ENCODE data around the gene GALNT16. TPM values are rescaled to one million over a fixed set of nuclear protein-coding genes. Genes with fewer than 3 reads are reported as not detected.

The GALNT16 gene
- total RNA-seq, 1 experiment from 2014 or later, result 0.33 TPM

- H3K36me3 ChIP-seq (ENCODE audit: low read depth, low read length), result peaks cover 18% of the 10 kb centered on the region; the same call in 1 of the 2 replicates
These were observed 21.1 kb upstream of the GALNT16 start for GRCh38 chr14:69238883-69239282.

GRCh38 chr14:69240527-69241173 lies 19.3 kb upstream of the GALNT16 start:
- H3K36me3 ChIP-seq (ENCODE audit: low read depth, low read length), result peaks cover 14% of the 10 kb centered on the region; the same call in 1 of the 2 replicates
- no peaks in the 10 kb centered on the region for H4K20me1 ChIP-seq (ENCODE audit: low read length)
- ChIA-PET POLR2A (ENCODE audit: unreplicated experiment) (no interaction called here), CTCF (no interaction called here)
- H3K9ac ChIP-seq (ENCODE audit: low read length), result no peak overlapping the region
- no peaks in the 10 kb centered on the region for H3K9me2 ChIP-seq (replicated peaks; ENCODE audit: low read length)
- DNase-seq (no peak), ATAC-seq (no peak)
- no peak for TF ChIP-seq CTCF (conservative IDR thresholded peaks at IDR 0.05; ENCODE audit: low read depth, low read length)
- TF ChIP-seq EZH2 (IDR thresholded peaks at IDR 0.05; ENCODE audit: low read length, unreplicated experiment), result no peak
- no peak for TF ChIP-seq EZH2phosphoT487 (IDR thresholded peaks at IDR 0.05; ENCODE audit: borderline replicate concordance, low read length)
- no peaks in the 10 kb centered on the region for H3F3A ChIP-seq (ENCODE audit: low read length, unreplicated experiment)
- H3K79me2 ChIP-seq (ENCODE audit: low read length), result no peaks in the 10 kb centered on the region
- H3K4me1 ChIP-seq (ENCODE audit: insufficient read depth, low read length), result no peaks in the 10 kb centered on the region
- no peak overlapping the region for H3K27ac ChIP-seq (ENCODE audit: low read length)
- H3K4me2 ChIP-seq (ENCODE audit: low read length), result no peak overlapping the region
- intact Hi-C loops (cut with micrococcal nuclease), result loop anchor here (5.0 kb wide), 1 partner anchor 237 kb away; no protein-coding TSS in a partner anchor
- H2AFZ ChIP-seq (ENCODE audit: low read length), result no peak overlapping the region
- no peak overlapping the region for H3K4me3 ChIP-seq (ENCODE audit: low read length)
- H3K9me3 ChIP-seq (ENCODE audit: low read length), result no peaks in the 10 kb centered on the region
- H3K27me3 ChIP-seq (ENCODE audit: low read length), result no peaks in the 10 kb centered on the region
- no TSS peak for BruUV-seq (replicated peaks)

More at GRCh38 chr14:69238883-69239282, 21.1 kb upstream of the GALNT16 start:
- ChIA-PET POLR2A (ENCODE audit: unreplicated experiment) (no interaction called here), CTCF (no interaction called here)
- TF ChIP-seq EZH2 (IDR thresholded peaks at IDR 0.05; ENCODE audit: low read length, unreplicated experiment) (no peak), CTCF (conservative IDR thresholded peaks at IDR 0.05; ENCODE audit: low read depth, low read length) (no peak), EZH2phosphoT487 (IDR thresholded peaks at IDR 0.05; ENCODE audit: borderline replicate concordance, low read length) (no peak)
- Histone ChIP-seq H3K4me3 (ENCODE audit: low read length) (no peak overlapping the region), H3K27me3 (ENCODE audit: low read length) (no peaks in the 10 kb centered on the region), H3K79me2 (ENCODE audit: low read length) (no peaks in the 10 kb centered on the region), H3K27ac (ENCODE audit: low read length) (no peak overlapping the region), H3K9me2 (replicated peaks; ENCODE audit: low read length) (no peaks in the 10 kb centered on the region), H2AFZ (ENCODE audit: low read length) (no peak overlapping the region), H3K4me2 (ENCODE audit: low read length) (no peak overlapping the region), H3K9ac (ENCODE audit: low read length) (no peak overlapping the region), H3F3A (ENCODE audit: low read length, unreplicated experiment) (no peaks in the 10 kb centered on the region), H4K20me1 (ENCODE audit: low read length) (no peaks in the 10 kb centered on the region), H3K9me3 (ENCODE audit: low read length) (no peaks in the 10 kb centered on the region), H3K4me1 (ENCODE audit: insufficient read depth, low read length) (no peaks in the 10 kb centered on the region)
- DNase-seq (no peak), ATAC-seq (no peak)
- intact Hi-C loops (cut with micrococcal nuclease), result no loop called here
- BruUV-seq (replicated peaks), result no TSS peak

- Histone ChIP-seq H3K4me1 (ENCODE audit: insufficient read depth, low read length) (no peaks in the 10 kb centered on the region), H3K36me3 (ENCODE audit: low read depth, low read length) (peaks cover 14% of the 10 kb centered on the region; the same call in 1 of the 2 replicates), H3K27ac (ENCODE audit: low read length) (no peak overlapping the region), H4K20me1 (ENCODE audit: low read length) (no peaks in the 10 kb centered on the region), H3F3A (ENCODE audit: low read length, unreplicated experiment) (no peaks in the 10 kb centered on the region), H3K79me2 (ENCODE audit: low read length) (no peaks in the 10 kb centered on the region), H3K9me2 (replicated peaks; ENCODE audit: low read length) (no peaks in the 10 kb centered on the region), H2AFZ (ENCODE audit: low read length) (no peak overlapping the region), H3K4me3 (ENCODE audit: low read length) (no peak overlapping the region), H3K27me3 (ENCODE audit: low read length) (no peaks in the 10 kb centered on the region), H3K9me3 (ENCODE audit: low read length) (no peaks in the 10 kb centered on the region), H3K4me2 (ENCODE audit: low read length) (no peak overlapping the region), H3K9ac (ENCODE audit: low read length) (no peak overlapping the region)
- ChIA-PET CTCF (interaction anchor here (0.6 to 2.2 kb wide), 3 partner anchors 112 to 513 kb away, joined by 3 to 11 read pairs (median 4); no protein-coding TSS in a partner anchor), POLR2A (ENCODE audit: unreplicated experiment) (interaction anchor here (0.7 kb wide), 1 partner anchor 109 kb away, joined by 5 read pairs; no protein-coding TSS in a partner anchor)
- BruUV-seq (replicated peaks), result TSS peak; percentile 31
- no peak for DNase-seq
- intact Hi-C loops (cut with micrococcal nuclease), result loop anchor here (5.0 kb wide), 1 partner anchor 236 kb away; no protein-coding TSS in a partner anchor
- peak; percentile 37 for ATAC-seq
- TF ChIP-seq CTCF (conservative IDR thresholded peaks at IDR 0.05; ENCODE audit: low read depth, low read length), result no peak
- no peak for TF ChIP-seq EZH2 (IDR thresholded peaks at IDR 0.05; ENCODE audit: low read length, unreplicated experiment)
- no peak for TF ChIP-seq EZH2phosphoT487 (IDR thresholded peaks at IDR 0.05; ENCODE audit: borderline replicate concordance, low read length)
These were observed 18.4 kb upstream of the GALNT16 start for GRCh38 chr14:69241577-69241976.

Data from PC-3 (cell line).